Keratinocyte (primary cell): ENCODE results near the gene RACGAP1. TPM values are rescaled to one million over a fixed set of nuclear protein-coding genes. Genes with fewer than 3 reads are reported as not detected.
A peak's percentile ranks its signal among the peaks of the same experiment; 100 is the strongest.

ENCODE experiments used
- DNase-seq: peaks from one replicate; pipeline ENCODE4 v3.0.0-alpha.2; 2011; ENCODE audit warnings: low read depth, missing footprints, low spot score
- FAIRE-seq: peaks from 2 replicates; lab custom pipeline; 2011; peaks lifted over from hg19 to GRCh38; lab: Jason Lieb, UNC
- H2AFZ ChIP-seq: 2 replicates; pipeline ENCODE4 v1.6.0; 2012; ENCODE audit warnings: low read length, control low read depth, inconsistent platforms; ENCODE audit not compliant: control insufficient read depth
- H3K27ac ChIP-seq: 2 replicates; pipeline ENCODE4 v1.5.1; 2011; ENCODE audit warnings: low read length; ENCODE audit not compliant: control insufficient read depth, insufficient read depth
- H3K27me3 ChIP-seq: 3 replicates; pipeline ENCODE4 v1.6.0; 2011; ENCODE audit warnings: low read length; ENCODE audit not compliant: control insufficient read depth, insufficient read depth; ENCODE audit errors: extremely low read depth
- H3K36me3 ChIP-seq, 2 experiments: 2 replicates in 1 of 2; 3 replicates in 1 of 2; pipeline ENCODE4 v1.5.1; 2011; ENCODE audit warnings: low read length in 2 of 2, mild to moderate bottlenecking in 1 of 2; ENCODE audit not compliant: control insufficient read depth in 2 of 2, insufficient read depth in 2 of 2; ENCODE audit errors: extremely low read depth in 1 of 2
- H3K4me1 ChIP-seq: 3 replicates; pipeline ENCODE4 v1.5.1; 2011; ENCODE audit warnings: low read length; ENCODE audit not compliant: control insufficient read depth, insufficient read depth; ENCODE audit errors: extremely low read depth
- H3K4me2 ChIP-seq: 3 replicates; pipeline ENCODE4 v1.6.0; 2011; ENCODE audit warnings: low read depth, low read length; ENCODE audit not compliant: control insufficient read depth, insufficient read depth; ENCODE audit errors: extremely low read depth
- H3K4me3 ChIP-seq, 3 experiments: fragments of 200-600 bp in 1 of 3; sonication (generic) in 1 of 3; 2 replicates in 2 of 3; 3 replicates in 1 of 3; pipeline ENCODE4 v1.5.1; 2011 to 2016; ENCODE audit warnings: low read length in 3 of 3, mild to moderate bottlenecking in 3 of 3, control low read depth in 2 of 3, inconsistent platforms in 1 of 3, low read depth in 1 of 3, mixed read lengths in 1 of 3, mixed run types in 1 of 3, moderate library complexity in 1 of 3; ENCODE audit not compliant: control insufficient read depth in 2 of 3, insufficient read depth in 2 of 3; ENCODE audit errors: extremely low read depth in 1 of 3
- H3K79me2 ChIP-seq: 2 replicates; pipeline ENCODE4 v1.6.0; 2012; ENCODE audit warnings: low read length; ENCODE audit not compliant: control insufficient read depth, insufficient read depth
- H3K9ac ChIP-seq: 3 replicates; pipeline ENCODE4 v1.6.0; 2011; ENCODE audit warnings: low read length; ENCODE audit not compliant: control insufficient read depth, insufficient read depth; ENCODE audit errors: extremely low read depth
- H3K9me1 ChIP-seq: 3 replicates; pipeline ENCODE4 v1.6.0; 2011; ENCODE audit warnings: low read length; ENCODE audit not compliant: control insufficient read depth, insufficient read depth; ENCODE audit errors: extremely low read depth
- H3K9me3 ChIP-seq: 2 replicates; pipeline ENCODE4 v1.5.1; 2012; ENCODE audit warnings: low read depth, low read length; ENCODE audit not compliant: control insufficient read depth
- H4K20me1 ChIP-seq: 3 replicates; pipeline ENCODE4 v1.6.0; 2011; ENCODE audit warnings: low read length; ENCODE audit not compliant: control insufficient read depth, insufficient read depth; ENCODE audit errors: extremely low read depth
- EZH2 ChIP-seq: IDR thresholded peaks from one replicate; pipeline ENCODE4 v1.6.1; 2012; ENCODE audit warnings: inconsistent platforms, mild to moderate bottlenecking, low read length, moderate library complexity
- dilution Hi-C: fragments of 300-500 bp; cut with MboI; formaldehyde crosslinking; loops from one replicate; pipeline ENCODE4 v1.7.0; 2020; ENCODE audit warnings: low sequenced_read_pairs; ENCODE audit not compliant: extremely low pct_ligation_motif_present
- polyA minus RNA-seq, 3 experiments: library from RNA; depleted of rRNA, polyadenylated mRNA; stranded (reverse); fragments of >200 nt; gene quantifications; 1 replicate in 1 of 3; 2 replicates in 1 of 3; 3 replicates in 1 of 3; pipeline ENCODE4 v1.2.3, GENCODE V29; 2011
- polyA plus RNA-seq, 5 experiments: library from polyadenylated mRNA; depleted of rRNA in 3 of 5; stranded (reverse) in 3 of 5; stranded (forward) in 1 of 5; unstranded in 1 of 5; fragments of >200 nt; gene quantifications; 1 replicate in 1 of 5; 2 replicates in 3 of 5; 3 replicates in 1 of 5; pipeline versions ENCODE4 v1.2.1 to v1.2.3, GENCODE V29; 2011 to 2012; ENCODE audit warnings: missing spikeins in 2 of 5, low read depth in 1 of 5, low replicate concordance in 1 of 5
- TF ChIP-seq, protein P1 (sequence below), 3 experiments: IDR thresholded peaks in 1 of 3; conservative IDR thresholded peaks in 1 of 3; optimal IDR thresholded peaks in 1 of 3; 2 replicates in 2 of 3; 3 replicates in 1 of 3; pipeline versions ENCODE3 to v1.5.1; 2011; ENCODE audit warnings: low read length in 3 of 3, mild to moderate bottlenecking in 3 of 3, moderate library complexity in 2 of 3, control low read depth in 1 of 3, inconsistent platforms in 1 of 3; ENCODE audit not compliant: insufficient read depth in 2 of 3; ENCODE audit errors: extremely low read depth in 1 of 3

RACGAP1 gene, protein sequence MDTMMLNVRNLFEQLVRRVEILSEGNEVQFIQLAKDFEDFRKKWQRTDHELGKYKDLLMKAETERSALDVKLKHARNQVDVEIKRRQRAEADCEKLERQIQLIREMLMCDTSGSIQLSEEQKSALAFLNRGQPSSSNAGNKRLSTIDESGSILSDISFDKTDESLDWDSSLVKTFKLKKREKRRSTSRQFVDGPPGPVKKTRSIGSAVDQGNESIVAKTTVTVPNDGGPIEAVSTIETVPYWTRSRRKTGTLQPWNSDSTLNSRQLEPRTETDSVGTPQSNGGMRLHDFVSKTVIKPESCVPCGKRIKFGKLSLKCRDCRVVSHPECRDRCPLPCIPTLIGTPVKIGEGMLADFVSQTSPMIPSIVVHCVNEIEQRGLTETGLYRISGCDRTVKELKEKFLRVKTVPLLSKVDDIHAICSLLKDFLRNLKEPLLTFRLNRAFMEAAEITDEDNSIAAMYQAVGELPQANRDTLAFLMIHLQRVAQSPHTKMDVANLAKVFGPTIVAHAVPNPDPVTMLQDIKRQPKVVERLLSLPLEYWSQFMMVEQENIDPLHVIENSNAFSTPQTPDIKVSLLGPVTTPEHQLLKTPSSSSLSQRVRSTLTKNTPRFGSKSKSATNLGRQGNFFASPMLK
- polyA plus RNA-seq (27.7 to 57.1 TPM (median 45.2 TPM) in 3 replicates), polyA minus RNA-seq (32.5 to 86.8 TPM (median 60.9 TPM) in 3 replicates)
- 23.0 TPM for polyA plus RNA-seq (2011; ENCODE audit: low read depth)
- 28.6 and 33.2 TPM in 2 replicates for polyA plus RNA-seq (2011; cell fraction: cytosol; rRNA removed)
- 36.0 and 38.0 TPM in 2 replicates for polyA plus RNA-seq (2011; cell fraction: nucleus; rRNA removed)
- 11.4 and 46.5 TPM in 2 replicates for polyA plus RNA-seq (2012; ENCODE audit: low replicate concordance)
- polyA minus RNA-seq (2011; cell fraction: cytosol; rRNA and poly(A)+ RNA removed): 34.7 TPM
- polyA minus RNA-seq (2011; cell fraction: nucleus; rRNA and poly(A)+ RNA removed): 19.9 and 36.4 TPM in 2 replicates

DNA sequence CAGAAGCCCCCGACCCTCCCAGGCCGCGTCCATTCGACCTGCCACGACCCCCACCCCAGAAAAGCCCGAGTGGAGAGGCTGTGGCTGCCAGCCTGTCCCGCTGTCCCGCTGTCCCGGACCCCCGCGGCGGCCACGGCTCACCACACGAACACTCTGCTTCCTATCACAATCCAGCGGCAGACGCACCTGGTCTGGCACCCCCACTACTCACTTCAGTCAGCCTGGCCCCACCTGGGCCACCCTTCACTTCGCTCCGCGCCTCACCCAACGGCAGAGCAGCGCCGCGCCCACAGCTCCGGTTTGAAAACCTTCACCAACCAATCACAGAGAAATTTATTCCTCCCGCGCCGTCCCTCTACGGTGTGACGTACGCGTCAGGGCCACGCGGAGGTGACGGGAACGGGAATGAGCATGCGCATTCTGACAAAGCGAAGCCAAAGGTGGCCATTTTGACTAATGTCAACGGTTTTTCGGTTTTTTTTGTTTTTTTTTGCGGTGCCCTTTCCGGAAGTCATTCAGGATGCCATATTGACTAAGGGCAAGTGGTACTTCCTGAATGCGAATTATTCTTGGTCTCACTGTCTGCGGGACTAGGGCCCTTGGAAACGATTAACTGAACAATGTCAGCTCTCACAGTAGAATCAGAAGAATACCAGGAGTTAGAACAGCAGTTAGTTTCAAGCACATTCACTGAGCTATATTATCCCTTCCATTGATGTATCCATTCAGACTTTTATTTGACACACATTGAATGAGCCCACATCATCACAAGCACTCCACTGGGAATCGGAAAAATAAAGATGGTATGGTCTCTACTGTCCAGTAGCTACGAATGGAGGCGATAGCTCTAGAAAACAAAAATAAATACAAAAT, at the start of gene RACGAP1:
RACGAP1 (minus strand) TSS at position 308 of the 873 bp plus-strand sequence. CDS start 8,779 bp downstream, outside the sequence.
- peak within 1 kb of the TSS; percentile 69 to 93 (median 87) for H3K4me3 ChIP-seq
- FAIRE-seq: peak; percentile 90
- peaks cover 8% of the 10 kb centered on the region for H3K4me1 ChIP-seq
- H3K36me3 ChIP-seq: peaks cover 0 to 7% of the 10 kb centered on the region in 2 experiments
- H2AFZ ChIP-seq: peak within 1 kb of the TSS; percentile 100
- H3K4me2 ChIP-seq: peak within 1 kb of the TSS; percentile 96
- H3K27me3 ChIP-seq: no peaks in the 10 kb centered on the region
- DNase-seq: peak; percentile 84
- dilution Hi-C loops: no loop called here
- H3K9me1 ChIP-seq: no peaks in the 10 kb centered on the region
- H3K9ac ChIP-seq: peak within 1 kb of the TSS; percentile 81
- H4K20me1 ChIP-seq: no peaks in the 10 kb centered on the region
- no peaks in the 10 kb centered on the region for H3K9me3 ChIP-seq
- TF ChIP-seq, protein P1, sequence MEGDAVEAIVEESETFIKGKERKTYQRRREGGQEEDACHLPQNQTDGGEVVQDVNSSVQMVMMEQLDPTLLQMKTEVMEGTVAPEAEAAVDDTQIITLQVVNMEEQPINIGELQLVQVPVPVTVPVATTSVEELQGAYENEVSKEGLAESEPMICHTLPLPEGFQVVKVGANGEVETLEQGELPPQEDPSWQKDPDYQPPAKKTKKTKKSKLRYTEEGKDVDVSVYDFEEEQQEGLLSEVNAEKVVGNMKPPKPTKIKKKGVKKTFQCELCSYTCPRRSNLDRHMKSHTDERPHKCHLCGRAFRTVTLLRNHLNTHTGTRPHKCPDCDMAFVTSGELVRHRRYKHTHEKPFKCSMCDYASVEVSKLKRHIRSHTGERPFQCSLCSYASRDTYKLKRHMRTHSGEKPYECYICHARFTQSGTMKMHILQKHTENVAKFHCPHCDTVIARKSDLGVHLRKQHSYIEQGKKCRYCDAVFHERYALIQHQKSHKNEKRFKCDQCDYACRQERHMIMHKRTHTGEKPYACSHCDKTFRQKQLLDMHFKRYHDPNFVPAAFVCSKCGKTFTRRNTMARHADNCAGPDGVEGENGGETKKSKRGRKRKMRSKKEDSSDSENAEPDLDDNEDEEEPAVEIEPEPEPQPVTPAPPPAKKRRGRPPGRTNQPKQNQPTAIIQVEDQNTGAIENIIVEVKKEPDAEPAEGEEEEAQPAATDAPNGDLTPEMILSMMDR (optimal IDR thresholded peaks at IDR 0.05 in 1 of 3, IDR thresholded peaks at IDR 0.05 in 1 of 3, conservative IDR thresholded peaks at IDR 0.05 in 1 of 3; ENCODE audit: extremely low read depth in 1 of 3, insufficient read depth in 2 of 3, low read length in 3 of 3): no peak
- TF ChIP-seq EZH2: no peak
- H3K27ac ChIP-seq: peak within 1 kb of the TSS; percentile 75
- H3K79me2 ChIP-seq: peaks cover 49% of the 10 kb centered on the region

DNA sequence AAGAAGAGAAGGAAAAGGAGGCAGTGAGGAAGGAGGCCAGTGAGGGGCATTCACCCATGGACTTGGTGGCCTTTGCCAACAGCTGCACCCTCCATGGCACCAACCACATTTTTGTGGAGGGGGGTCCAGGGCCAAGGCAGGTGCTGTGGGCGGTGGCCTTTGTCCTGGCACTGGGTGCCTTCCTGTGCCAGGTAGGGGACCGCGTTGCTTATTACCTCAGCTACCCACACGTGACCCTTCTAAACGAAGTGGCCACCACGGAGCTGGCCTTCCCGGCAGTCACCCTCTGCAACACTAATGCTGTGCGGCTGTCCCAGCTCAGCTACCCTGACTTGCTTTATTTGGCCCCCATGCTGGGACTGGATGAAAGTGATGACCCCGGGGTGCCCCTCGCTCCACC, 48.4 kb upstream of the RACGAP1 start:
- dilution Hi-C loops: loop anchor here (25.0 kb wide), 1 partner anchor 211 kb away; no protein-coding TSS in a partner anchor

More for the DNA sequence above, 48.4 kb upstream of the RACGAP1 start:
- DNase-seq (no peak), FAIRE-seq (no peak)
- no peak overlapping the region for H2AFZ ChIP-seq
- H3K9ac ChIP-seq: no peak overlapping the region
- no peaks in the 10 kb centered on the region for H3K9me1 ChIP-seq
- H3K4me3 ChIP-seq: no peak overlapping the region
- H3K4me1 ChIP-seq: peaks cover 7% of the 10 kb centered on the region
- H3K79me2 ChIP-seq: no peaks in the 10 kb centered on the region
- H3K4me2 ChIP-seq: no peak overlapping the region
- no peak for TF ChIP-seq EZH2
- TF ChIP-seq, protein P1 (optimal IDR thresholded peaks at IDR 0.05 in 1 of 3, IDR thresholded peaks at IDR 0.05 in 1 of 3, conservative IDR thresholded peaks at IDR 0.05 in 1 of 3; ENCODE audit: extremely low read depth in 1 of 3, insufficient read depth in 2 of 3, low read length in 3 of 3): no peak
- no peaks in the 10 kb centered on the region for H3K27me3 ChIP-seq
- no peaks in the 10 kb centered on the region for H3K9me3 ChIP-seq
- H4K20me1 ChIP-seq: no peaks in the 10 kb centered on the region
- H3K27ac ChIP-seq: no peak overlapping the region
- H3K36me3 ChIP-seq: no peaks in the 10 kb centered on the region
